ENCODE results near the gene PAIP2B.

DNA sequence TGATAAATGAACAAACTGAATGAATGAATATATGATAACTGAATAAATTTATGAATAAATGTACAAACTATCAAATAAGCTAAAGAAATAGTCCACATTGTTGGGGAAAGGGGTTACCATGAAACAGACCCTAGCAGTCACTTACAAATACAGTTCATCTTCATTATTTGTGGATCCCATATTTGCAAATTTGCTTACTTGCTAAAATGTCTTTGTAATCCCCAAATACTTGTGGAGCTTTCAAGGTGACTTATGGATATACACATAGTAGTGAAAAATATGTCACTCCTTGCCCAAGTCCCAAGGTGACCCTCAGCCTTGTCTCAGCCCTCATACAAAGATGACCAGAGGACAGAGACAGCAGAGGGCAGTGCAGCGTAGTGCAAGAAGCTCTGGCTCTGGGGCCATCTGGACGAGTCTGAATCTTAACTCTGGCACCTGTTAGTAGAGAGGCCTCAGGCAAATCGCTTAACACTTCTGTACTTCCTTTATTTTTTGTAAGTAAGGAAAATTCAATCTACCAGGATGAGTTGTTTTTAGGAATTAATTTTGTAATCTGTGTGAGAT lies 3.1 kb downstream of the PAIP2B start:
- TF ChIP-seq TAF1 (IDR thresholded peaks at IDR 0.05; ENCODE audit: borderline replicate concordance, low read depth, low read length) (no peak), SUZ12 (IDR thresholded peaks at IDR 0.05; ENCODE audit: unreplicated experiment) (no peak), NFIC (IDR thresholded peaks at IDR 0.05; ENCODE audit: low read depth, low read length) (no peak), JUNB (IDR thresholded peaks at IDR 0.05) (no peak)
- TF ChIP-seq, protein P1, sequence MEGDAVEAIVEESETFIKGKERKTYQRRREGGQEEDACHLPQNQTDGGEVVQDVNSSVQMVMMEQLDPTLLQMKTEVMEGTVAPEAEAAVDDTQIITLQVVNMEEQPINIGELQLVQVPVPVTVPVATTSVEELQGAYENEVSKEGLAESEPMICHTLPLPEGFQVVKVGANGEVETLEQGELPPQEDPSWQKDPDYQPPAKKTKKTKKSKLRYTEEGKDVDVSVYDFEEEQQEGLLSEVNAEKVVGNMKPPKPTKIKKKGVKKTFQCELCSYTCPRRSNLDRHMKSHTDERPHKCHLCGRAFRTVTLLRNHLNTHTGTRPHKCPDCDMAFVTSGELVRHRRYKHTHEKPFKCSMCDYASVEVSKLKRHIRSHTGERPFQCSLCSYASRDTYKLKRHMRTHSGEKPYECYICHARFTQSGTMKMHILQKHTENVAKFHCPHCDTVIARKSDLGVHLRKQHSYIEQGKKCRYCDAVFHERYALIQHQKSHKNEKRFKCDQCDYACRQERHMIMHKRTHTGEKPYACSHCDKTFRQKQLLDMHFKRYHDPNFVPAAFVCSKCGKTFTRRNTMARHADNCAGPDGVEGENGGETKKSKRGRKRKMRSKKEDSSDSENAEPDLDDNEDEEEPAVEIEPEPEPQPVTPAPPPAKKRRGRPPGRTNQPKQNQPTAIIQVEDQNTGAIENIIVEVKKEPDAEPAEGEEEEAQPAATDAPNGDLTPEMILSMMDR (IDR thresholded peaks at IDR 0.05 in 2 of 3, conservative IDR thresholded peaks at IDR 0.05 in 1 of 3; ENCODE audit: control insufficient read depth in 2 of 3, extremely low read depth in 1 of 3, insufficient read depth in 1 of 3, low read depth in 3 of 3, low read length in 3 of 3) = peak; percentile 33 to 46 (median 46); a peak in 4 of 6 replicates
- TF ChIP-seq, protein P2, sequence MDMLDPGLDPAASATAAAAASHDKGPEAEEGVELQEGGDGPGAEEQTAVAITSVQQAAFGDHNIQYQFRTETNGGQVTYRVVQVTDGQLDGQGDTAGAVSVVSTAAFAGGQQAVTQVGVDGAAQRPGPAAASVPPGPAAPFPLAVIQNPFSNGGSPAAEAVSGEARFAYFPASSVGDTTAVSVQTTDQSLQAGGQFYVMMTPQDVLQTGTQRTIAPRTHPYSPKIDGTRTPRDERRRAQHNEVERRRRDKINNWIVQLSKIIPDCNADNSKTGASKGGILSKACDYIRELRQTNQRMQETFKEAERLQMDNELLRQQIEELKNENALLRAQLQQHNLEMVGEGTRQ (IDR thresholded peaks at IDR 0.05; ENCODE audit: borderline replicate concordance, low read depth, low read length) = no peak
